Uterus (tissue), 2 donors: ENCODE data around the gene SPEF2.

Source experiments
- POLR2A ChIP-seq, 2 donors: fragments of 450-650 bp; IDR thresholded peaks; one replicate each; pipeline ENCODE4 v1.6.1; 2016; ENCODE audit warnings: antibody characterized with exemption in 2 of 2, mild to moderate bottlenecking in 1 of 2, moderate library complexity in 1 of 2
- TF ChIP-seq, protein P1 (sequence below), 4 experiments: fragments of 200-600 bp in 2 of 4; fragments of 450-650 bp in 2 of 4; sonication (generic) in 2 of 4; IDR thresholded peaks; one replicate each; pipeline ENCODE4 v1.5.1; 2016 to 2019; ENCODE audit warnings: antibody characterized with exemption in 4 of 4, mild to moderate bottlenecking in 2 of 4, moderate library complexity in 1 of 4

GRCh38 chr5:35762368-35762767, 144.7 kb downstream of the SPEF2 start:
- TF ChIP-seq, protein P1, sequence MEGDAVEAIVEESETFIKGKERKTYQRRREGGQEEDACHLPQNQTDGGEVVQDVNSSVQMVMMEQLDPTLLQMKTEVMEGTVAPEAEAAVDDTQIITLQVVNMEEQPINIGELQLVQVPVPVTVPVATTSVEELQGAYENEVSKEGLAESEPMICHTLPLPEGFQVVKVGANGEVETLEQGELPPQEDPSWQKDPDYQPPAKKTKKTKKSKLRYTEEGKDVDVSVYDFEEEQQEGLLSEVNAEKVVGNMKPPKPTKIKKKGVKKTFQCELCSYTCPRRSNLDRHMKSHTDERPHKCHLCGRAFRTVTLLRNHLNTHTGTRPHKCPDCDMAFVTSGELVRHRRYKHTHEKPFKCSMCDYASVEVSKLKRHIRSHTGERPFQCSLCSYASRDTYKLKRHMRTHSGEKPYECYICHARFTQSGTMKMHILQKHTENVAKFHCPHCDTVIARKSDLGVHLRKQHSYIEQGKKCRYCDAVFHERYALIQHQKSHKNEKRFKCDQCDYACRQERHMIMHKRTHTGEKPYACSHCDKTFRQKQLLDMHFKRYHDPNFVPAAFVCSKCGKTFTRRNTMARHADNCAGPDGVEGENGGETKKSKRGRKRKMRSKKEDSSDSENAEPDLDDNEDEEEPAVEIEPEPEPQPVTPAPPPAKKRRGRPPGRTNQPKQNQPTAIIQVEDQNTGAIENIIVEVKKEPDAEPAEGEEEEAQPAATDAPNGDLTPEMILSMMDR (IDR thresholded peaks at IDR 0.05): no peak
- no peak for TF ChIP-seq POLR2A (IDR thresholded peaks at IDR 0.05)
